HEK293 (cell line): ENCODE data around the gene ZNF480.

Experiments used
- CTCF ChIP-seq: fragments of 450-650 bp; formaldehyde crosslinking; IDR thresholded peaks from 2 replicates; pipeline ENCODE4 v1.5.1; 2016; ENCODE audit warnings: missing biosample characterization, missing genetic modification characterization
- FEZF1 ChIP-seq: fragments of 450-650 bp; formaldehyde crosslinking; IDR thresholded peaks from 2 replicates; pipeline ENCODE4 v1.5.1; 2016; ENCODE audit warnings: missing biosample characterization, missing genetic modification characterization
- INSM2 ChIP-seq: fragments of 450-650 bp; formaldehyde crosslinking; IDR thresholded peaks from 2 replicates; pipeline ENCODE4 v1.5.1; 2016; ENCODE audit warnings: missing biosample characterization, missing genetic modification characterization
- SETDB1 ChIP-seq: IDR thresholded peaks from one replicate; pipeline ENCODE4 v1.6.1; 2017; ENCODE audit warnings: mild to moderate bottlenecking, low read length, moderate library complexity, mixed read lengths; ENCODE audit not compliant: insufficient read length
- SP2 ChIP-seq: fragments of 450-650 bp; formaldehyde crosslinking; IDR thresholded peaks from 2 replicates; pipeline ENCODE4 v1.5.1; 2016; ENCODE audit warnings: missing biosample characterization, missing genetic modification characterization
- YY1 ChIP-seq: fragments of 450-650 bp; formaldehyde crosslinking; IDR thresholded peaks from 2 replicates; pipeline ENCODE4 v1.5.1; 2018; ENCODE audit warnings: missing biosample characterization, missing genetic modification characterization
- ZBTB6 ChIP-seq: fragments of 450-650 bp; formaldehyde crosslinking; IDR thresholded peaks from 2 replicates; pipeline ENCODE4 v1.5.1; 2017; ENCODE audit warnings: missing biosample characterization, missing genetic modification characterization
- ZNF157 ChIP-seq: fragments of 450-650 bp; formaldehyde crosslinking; IDR thresholded peaks from 2 replicates; pipeline ENCODE4 v1.5.1; 2016; ENCODE audit warnings: missing biosample characterization, missing genetic modification characterization
- ZNF169 ChIP-seq: fragments of 450-650 bp; formaldehyde crosslinking; IDR thresholded peaks from 2 replicates; pipeline ENCODE4 v1.5.1; 2016; ENCODE audit warnings: missing biosample characterization, missing genetic modification characterization
- ZNF274 ChIP-seq, 2 experiments: fragments of 200-500 bp in 1 of 2; fragments of 450-650 bp in 1 of 2; sonication (Bioruptor generic) in 1 of 2; formaldehyde crosslinking in 1 of 2; IDR thresholded peaks; 2 replicates each; pipeline versions ENCODE4 v1.5.1 to v1.6.1; 2014 to 2016; ENCODE audit warnings: borderline replicate concordance in 1 of 2, inconsistent platforms in 1 of 2, low read length in 1 of 2, missing biosample characterization in 1 of 2, missing genetic modification characterization in 1 of 2
- ZNF302 ChIP-seq: fragments of 450-650 bp; formaldehyde crosslinking; IDR thresholded peaks from 2 replicates; pipeline ENCODE4 v1.5.1; 2016; ENCODE audit warnings: missing biosample characterization, missing genetic modification characterization, low read depth
- ZNF391 ChIP-seq: fragments of 450-650 bp; formaldehyde crosslinking; IDR thresholded peaks from 2 replicates; pipeline ENCODE4 v1.5.1; 2016; ENCODE audit warnings: low read depth, missing biosample characterization, missing genetic modification characterization, borderline replicate concordance
- ZNF433 ChIP-seq: fragments of 450-650 bp; formaldehyde crosslinking; IDR thresholded peaks from 2 replicates; pipeline ENCODE4 v1.5.1; 2016; ENCODE audit warnings: missing biosample characterization, missing genetic modification characterization, low read depth
- ZNF473 ChIP-seq: fragments of 450-650 bp; formaldehyde crosslinking; IDR thresholded peaks from 2 replicates; pipeline ENCODE4 v1.5.1; 2017; ENCODE audit warnings: missing biosample characterization, missing genetic modification characterization
- ZNF521 ChIP-seq: fragments of 450-650 bp; formaldehyde crosslinking; IDR thresholded peaks from 2 replicates; pipeline ENCODE4 v1.5.1; 2017; ENCODE audit warnings: missing biosample characterization, mild to moderate bottlenecking, missing genetic modification characterization
- ZNF558 ChIP-seq: fragments of 450-650 bp; formaldehyde crosslinking; IDR thresholded peaks from 2 replicates; pipeline ENCODE4 v1.5.1; 2016; ENCODE audit warnings: missing biosample characterization, missing genetic modification characterization
- ZNF571 ChIP-seq: fragments of 450-650 bp; formaldehyde crosslinking; IDR thresholded peaks from 2 replicates; pipeline ENCODE4 v1.5.0; 2017; ENCODE audit warnings: missing biosample characterization, missing genetic modification characterization
- ZNF621 ChIP-seq: fragments of 450-650 bp; formaldehyde crosslinking; IDR thresholded peaks from 2 replicates; pipeline ENCODE4 v1.5.1; 2017; ENCODE audit warnings: missing biosample characterization, missing genetic modification characterization
- ZNF670 ChIP-seq: fragments of 450-650 bp; formaldehyde crosslinking; IDR thresholded peaks from 2 replicates; pipeline ENCODE4 v1.5.1; 2016; ENCODE audit warnings: missing biosample characterization, missing genetic modification characterization, low read depth
- ZNF692 ChIP-seq: fragments of 450-650 bp; formaldehyde crosslinking; IDR thresholded peaks from 2 replicates; pipeline ENCODE4 v1.5.1; 2016; ENCODE audit warnings: missing biosample characterization, missing genetic modification characterization
- ZSCAN18 ChIP-seq: fragments of 450-650 bp; formaldehyde crosslinking; IDR thresholded peaks from 2 replicates; pipeline ENCODE4 v1.5.1; 2016; ENCODE audit warnings: missing biosample characterization, missing genetic modification characterization
- ZSCAN23 ChIP-seq: fragments of 450-650 bp; formaldehyde crosslinking; IDR thresholded peaks from 2 replicates; pipeline ENCODE4 v1.5.1; 2016; ENCODE audit warnings: missing biosample characterization, missing genetic modification characterization
- ZSCAN5A ChIP-seq: fragments of 450-650 bp; formaldehyde crosslinking; IDR thresholded peaks from 2 replicates; pipeline ENCODE4 v1.5.1; 2016; ENCODE audit warnings: missing biosample characterization, missing genetic modification characterization

Gene ZNF480

GRCh38 chr19:52269338-52270261 lies 27.4 kb upstream of the ZNF480 start, which contains the start of gene ZNF766 (continued):
- TF ChIP-seq ZNF302 (tag by site-specific recombination) (no peak), INSM2 (no peak), ZNF169 (tag by site-specific recombination) (no peak), ZBTB6 (no peak), ZNF473 (no peak), ZSCAN23 (no peak), ZNF157 (tag by site-specific recombination) (no peak), ZNF433 (tag by site-specific recombination) (no peak), YY1 (tag by site-specific recombination) (0 out of 2 replicates have a peak, but pooled peaks have one; percentile 51), ZNF391 (no peak), SP2 (tag by site-specific recombination) (peak; percentile 84), ZSCAN5A (no peak), SETDB1 (no peak), ZNF670 (tag by site-specific recombination) (no peak), ZNF571 (tag by site-specific recombination) (no peak), ZNF521 (tag by site-specific recombination) (no peak), ZNF558 (tag by site-specific recombination) (no peak), ZSCAN18 (tag by site-specific recombination) (no peak), ZNF621 (tag by site-specific recombination) (no peak), FEZF1 (tag by site-specific recombination) (no peak), CTCF (tag by site-specific recombination) (peak; percentile 65; the same call in 1 of the 2 replicates), ZNF692 (tag by site-specific recombination) (peak; percentile 45; the same call in 1 of the 2 replicates), ZNF274 (IDR thresholded peaks at IDR 0.05; ENCODE audit: low read length) (no peak), ZNF274 (tag by site-specific recombination; IDR thresholded peaks at IDR 0.05; ENCODE audit: borderline replicate concordance) (no peak)
